IMR-90 (cell line): ENCODE measurements around the gene PEAK1.

Experiments used
- CEBPB ChIP-seq: IDR thresholded peaks from 2 replicates; pipeline ENCODE4 v1.6.1; 2012; ENCODE audit warnings: low read depth, low read length, improper control_type of control experiment
- CTCF ChIP-seq: conservative IDR thresholded peaks from 2 replicates; pipeline ENCODE4 v1.5.1; 2012; ENCODE audit warnings: mild to moderate bottlenecking, low read depth, low read length, improper control_type of control experiment
- ELK1 ChIP-seq: fragments of 150-350 bp; IDR thresholded peaks from 2 replicates; pipeline ENCODE4 v1.6.1; 2016; ENCODE audit warnings: low read depth, mild to moderate bottlenecking, low read length, moderate library complexity, borderline replicate concordance
- POLR2A ChIP-seq: IDR thresholded peaks from 2 replicates; pipeline ENCODE4 v1.6.1; 2012; ENCODE audit warnings: mild to moderate bottlenecking, low read depth, low read length
- RAD21 ChIP-seq: IDR thresholded peaks from 2 replicates; pipeline ENCODE4 v1.6.1; 2012; ENCODE audit warnings: low read length, improper control_type of control experiment
- SMC3 ChIP-seq: fragments of 150-350 bp; IDR thresholded peaks from 2 replicates; pipeline ENCODE4 v1.6.1; 2016; ENCODE audit warnings: low read depth, mild to moderate bottlenecking, antibody characterized with exemption, low read length, moderate library complexity
- USF2 ChIP-seq: fragments of 150-350 bp; IDR thresholded peaks from 2 replicates; pipeline ENCODE4 v1.6.1; 2017; ENCODE audit warnings: mild to moderate bottlenecking, antibody characterized with exemption, low read length, low read depth

GRCh38 chr15:77414789-77415442 lies 5.0 kb downstream of the PEAK1 start:
- TF ChIP-seq CTCF (no peak), POLR2A (no peak), RAD21 (no peak), ELK1 (no peak), SMC3 (no peak), USF2 (no peak), CEBPB (no peak)
